Upper lobe of left lung (tissue), 4 donors: Measurements from ENCODE around the gene KLF13.

Source experiments
- CTCF ChIP-seq, 6 experiments: fragments of 450-650 bp in 4 of 6; fragments of 200-600 bp in 2 of 6; sonication (generic) in 2 of 6; IDR thresholded peaks; one replicate each; pipeline ENCODE4 v1.5.1; 2016 to 2019; ENCODE audit warnings: antibody characterized with exemption in 6 of 6
- POLR2AphosphoS5 ChIP-seq, 2 donors: sonication (generic); formaldehyde crosslinking; IDR thresholded peaks; one replicate each; pipeline ENCODE4 v1.5.1; 2017; ENCODE audit warnings: antibody characterized with exemption in 2 of 2

- TF ChIP-seq CTCF (IDR thresholded peaks at IDR 0.05) = no peak
- TF ChIP-seq POLR2AphosphoS5 (IDR thresholded peaks at IDR 0.05) = no peak
Observed at GRCh38 chr15:31359702-31360111, 33.1 kb downstream of the KLF13 start.
